ENCODE results near the gene MASP1.

DNA sequence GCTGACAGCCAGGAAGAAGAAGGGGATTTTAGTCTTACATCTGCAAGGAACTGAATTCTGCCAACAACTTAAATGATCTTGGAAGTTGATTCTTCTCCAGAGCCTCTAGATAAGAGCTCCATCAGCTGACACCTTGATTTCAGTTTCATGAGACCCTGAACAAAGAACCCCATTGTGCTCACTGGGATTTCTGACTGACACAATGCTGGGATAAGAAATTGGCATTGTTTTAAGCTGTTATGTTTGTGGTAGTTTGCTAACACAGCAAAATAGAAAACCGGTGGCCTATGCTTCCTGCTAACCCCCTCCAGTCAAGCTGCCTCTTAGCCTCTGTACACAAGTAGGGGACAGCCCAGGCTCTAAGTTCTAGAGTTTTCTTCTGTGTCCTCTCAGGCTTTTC is 36.2 kb downstream of the MASP1 start:
- TF ChIP-seq ZBTB7A (IDR thresholded peaks at IDR 0.05; ENCODE audit: low read depth) (no peak), EP300 (IDR thresholded peaks at IDR 0.05; ENCODE audit: borderline replicate concordance) (no peak), RAD21 (IDR thresholded peaks at IDR 0.05; ENCODE audit: low read depth) (no peak), TAF1 (IDR thresholded peaks at IDR 0.05; ENCODE audit: low read depth) (no peak)
- TF ChIP-seq, protein P1, sequence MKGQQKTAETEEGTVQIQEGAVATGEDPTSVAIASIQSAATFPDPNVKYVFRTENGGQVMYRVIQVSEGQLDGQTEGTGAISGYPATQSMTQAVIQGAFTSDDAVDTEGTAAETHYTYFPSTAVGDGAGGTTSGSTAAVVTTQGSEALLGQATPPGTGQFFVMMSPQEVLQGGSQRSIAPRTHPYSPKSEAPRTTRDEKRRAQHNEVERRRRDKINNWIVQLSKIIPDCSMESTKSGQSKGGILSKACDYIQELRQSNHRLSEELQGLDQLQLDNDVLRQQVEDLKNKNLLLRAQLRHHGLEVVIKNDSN (IDR thresholded peaks at IDR 0.05), result no peak
- TF ChIP-seq, protein P2, sequence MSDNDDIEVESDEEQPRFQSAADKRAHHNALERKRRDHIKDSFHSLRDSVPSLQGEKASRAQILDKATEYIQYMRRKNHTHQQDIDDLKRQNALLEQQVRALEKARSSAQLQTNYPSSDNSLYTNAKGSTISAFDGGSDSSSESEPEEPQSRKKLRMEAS (IDR thresholded peaks at IDR 0.05), result no peak
